Fibroblast of lung (primary cell): ENCODE measurements around the gene DUSP28.

Experiments
- EZH2 ChIP-seq: IDR thresholded peaks from 2 replicates; pipeline ENCODE4 v1.5.1; 2012; ENCODE audit warnings: low read length, control low read depth, mild to moderate bottlenecking; ENCODE audit errors: missing control alignments
- TF ChIP-seq, protein P1 (sequence below), 2 donors: IDR thresholded peaks in 1 of 2; conservative IDR thresholded peaks in 1 of 2; 1 replicate in 1 of 2; 2 replicates in 1 of 2; pipeline ENCODE4 v1.5.1; 2011 to 2012; ENCODE audit warnings: low read length in 2 of 2, control low read depth in 1 of 2, inconsistent platforms in 1 of 2, low read depth in 1 of 2, mild to moderate bottlenecking in 1 of 2

DNA sequence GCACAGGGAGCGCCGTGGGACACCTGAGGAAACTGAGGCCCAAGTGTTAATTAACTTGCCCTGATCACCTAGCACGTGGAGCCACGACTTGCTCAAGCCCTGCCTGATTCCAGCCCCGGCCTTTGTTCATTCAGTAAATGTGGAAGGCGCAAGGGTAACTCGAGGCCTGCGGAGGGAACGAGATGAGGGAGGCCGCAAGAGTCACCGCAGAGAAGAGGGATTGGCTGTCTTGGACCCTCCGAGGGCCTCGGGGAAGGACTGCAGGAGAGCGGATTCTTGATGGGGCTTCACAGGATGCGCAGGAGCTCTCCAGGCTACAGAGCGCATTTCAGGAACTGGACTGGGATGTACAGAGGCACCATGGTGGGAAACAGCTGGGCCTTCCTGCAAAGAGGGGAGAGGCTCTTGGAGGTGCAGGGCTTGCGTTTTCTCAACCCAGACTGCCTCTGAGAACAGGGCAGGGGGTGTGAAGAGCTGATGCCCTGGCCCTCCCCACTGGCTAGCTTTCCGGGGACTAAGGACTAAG lies 1.9 kb upstream of the DUSP28 start:
- TF ChIP-seq, protein P1, sequence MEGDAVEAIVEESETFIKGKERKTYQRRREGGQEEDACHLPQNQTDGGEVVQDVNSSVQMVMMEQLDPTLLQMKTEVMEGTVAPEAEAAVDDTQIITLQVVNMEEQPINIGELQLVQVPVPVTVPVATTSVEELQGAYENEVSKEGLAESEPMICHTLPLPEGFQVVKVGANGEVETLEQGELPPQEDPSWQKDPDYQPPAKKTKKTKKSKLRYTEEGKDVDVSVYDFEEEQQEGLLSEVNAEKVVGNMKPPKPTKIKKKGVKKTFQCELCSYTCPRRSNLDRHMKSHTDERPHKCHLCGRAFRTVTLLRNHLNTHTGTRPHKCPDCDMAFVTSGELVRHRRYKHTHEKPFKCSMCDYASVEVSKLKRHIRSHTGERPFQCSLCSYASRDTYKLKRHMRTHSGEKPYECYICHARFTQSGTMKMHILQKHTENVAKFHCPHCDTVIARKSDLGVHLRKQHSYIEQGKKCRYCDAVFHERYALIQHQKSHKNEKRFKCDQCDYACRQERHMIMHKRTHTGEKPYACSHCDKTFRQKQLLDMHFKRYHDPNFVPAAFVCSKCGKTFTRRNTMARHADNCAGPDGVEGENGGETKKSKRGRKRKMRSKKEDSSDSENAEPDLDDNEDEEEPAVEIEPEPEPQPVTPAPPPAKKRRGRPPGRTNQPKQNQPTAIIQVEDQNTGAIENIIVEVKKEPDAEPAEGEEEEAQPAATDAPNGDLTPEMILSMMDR (conservative IDR thresholded peaks at IDR 0.05 in 1 of 2, IDR thresholded peaks at IDR 0.05 in 1 of 2; ENCODE audit: low read depth in 1 of 2, low read length in 2 of 2), result no peak
- no peak for TF ChIP-seq EZH2
